ENCODE data around the gene ZNF408. TPM values are rescaled to one million over a fixed set of nuclear protein-coding genes. Genes with fewer than 3 reads are reported as not detected.
"Not testable (repeated sequence)": the region's sequence is repeated elsewhere in the genome, so short reads cannot be mapped to it uniquely, and the experiment has no call there.

Gene ZNF408
- total RNA-seq, 2 experiments from 2014 or later: 8.8 to 9.0 TPM

GRCh38 chr11:46667043-46667481 lies 33.8 kb upstream of the ZNF408 start:
- no peak for ATAC-seq
- peak overlapping the region; percentile 49 for H3K27ac Mint-ChIP-seq
- no peak for DNase-seq
- peaks cover 26% of the 10 kb centered on the region for H3K4me1 Mint-ChIP-seq
- POLR2A ChIA-PET: no interaction called here
- H3K4me3 Mint-ChIP-seq: no peak overlapping the region
- no peaks in the 10 kb centered on the region for H3K27me3 Mint-ChIP-seq
- H3K9me3 Mint-ChIP-seq (ENCODE audit: low read depth): no peaks in the 10 kb centered on the region
- CTCF ChIA-PET: no interaction called here
- H3K36me3 Mint-ChIP-seq (ENCODE audit: low read depth): peaks cover 26% of the 10 kb centered on the region
- intact Hi-C loops (cut with DNase I, micrococcal nuclease): no loop called here

DNA sequence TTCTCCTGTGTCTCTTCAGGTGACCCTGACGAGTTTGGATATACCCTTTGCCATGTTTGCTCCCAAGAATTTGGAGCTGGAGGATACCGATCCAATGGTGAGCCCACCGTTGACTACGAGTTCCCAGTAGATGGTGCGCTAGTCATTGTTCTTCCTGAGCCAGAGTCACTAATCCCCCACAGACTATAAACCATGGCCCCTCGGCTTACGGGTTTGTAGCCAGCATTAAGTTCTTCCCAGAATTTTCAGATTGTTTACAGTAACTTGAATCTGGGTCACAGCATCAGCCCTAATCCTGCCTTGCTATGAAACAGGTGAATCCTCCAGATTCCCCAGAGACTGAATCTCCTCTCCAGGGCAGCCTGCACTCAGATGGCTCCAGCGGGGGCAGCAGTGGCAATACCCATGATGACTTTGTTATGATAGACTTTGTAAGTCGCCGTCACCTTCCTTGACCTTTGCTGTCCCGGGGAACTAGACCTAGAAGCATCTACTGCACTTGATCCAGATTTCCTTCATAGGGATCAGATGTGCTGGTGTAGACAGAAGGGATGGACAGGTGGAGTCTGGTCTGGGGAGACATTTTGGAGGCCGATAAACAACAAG lies 32.2 kb upstream of the ZNF408 start:
- DNase-seq (no peak), ATAC-seq (no peak)
- H3K4me3 Mint-ChIP-seq: no peak overlapping the region
- no peaks in the 10 kb centered on the region for H3K27me3 Mint-ChIP-seq
- POLR2A ChIA-PET: no interaction called here
- H3K27ac Mint-ChIP-seq: peak overlapping the region; percentile 4
- H3K4me1 Mint-ChIP-seq: peaks cover 38% of the 10 kb centered on the region
- intact Hi-C loops (cut with DNase I, micrococcal nuclease): no loop called here
- CTCF ChIA-PET: interaction anchor here (1.0 to 1.2 kb wide), 2 partner anchors 23 to 143 kb away, joined by 3 read pairs; no protein-coding TSS in a partner anchor
- H3K9me3 Mint-ChIP-seq (ENCODE audit: low read depth): no peaks in the 10 kb centered on the region
- peaks cover 32% of the 10 kb centered on the region for H3K36me3 Mint-ChIP-seq (ENCODE audit: low read depth)

DNA sequence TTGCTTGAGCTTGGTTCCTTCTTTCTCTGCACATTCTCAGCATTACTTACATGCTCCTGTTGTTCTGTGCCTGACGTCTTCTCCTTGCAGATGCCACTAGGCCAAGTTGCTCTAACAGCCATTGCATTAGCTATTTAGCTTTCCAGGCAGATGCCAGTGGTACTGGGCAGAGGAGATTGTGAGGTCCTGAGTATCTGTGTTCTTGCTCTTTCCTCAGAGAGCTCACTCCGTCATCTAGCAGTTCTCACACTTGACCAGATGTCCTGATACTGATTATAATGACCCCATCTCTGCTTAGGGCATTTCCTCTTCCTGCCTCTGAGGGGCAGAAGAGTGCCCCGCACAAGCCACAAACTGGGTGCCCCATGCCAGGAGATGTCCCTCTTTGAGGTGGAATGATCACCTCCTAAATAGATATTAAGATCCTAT lies 31.1 kb upstream of the ZNF408 start:
- ChIA-PET CTCF (interaction anchor here (1.0 to 2.0 kb wide), 2 partner anchors 31 to 142 kb away, joined by 3 to 6 read pairs; partner anchors contain the start of genes ARHGAP1 and ZNF408), POLR2A (no interaction called here)
- no peak for ATAC-seq
- no peaks in the 10 kb centered on the region for H3K9me3 Mint-ChIP-seq (ENCODE audit: low read depth)
- intact Hi-C loops (cut with DNase I, micrococcal nuclease): no loop called here
- no peak overlapping the region for H3K4me3 Mint-ChIP-seq
- H3K4me1 Mint-ChIP-seq: peaks cover 48% of the 10 kb centered on the region
- H3K36me3 Mint-ChIP-seq (ENCODE audit: low read depth): peaks cover 32% of the 10 kb centered on the region
- peak overlapping the region; percentile 47 for H3K27ac Mint-ChIP-seq
- H3K27me3 Mint-ChIP-seq: no peaks in the 10 kb centered on the region
- peak; percentile 26 for DNase-seq

GRCh38 chr11:46670521-46670920 lies 30.3 kb upstream of the ZNF408 start:
- intact Hi-C loops (cut with DNase I, micrococcal nuclease); ATAC-seq; H3K27me3 Mint-ChIP-seq; DNase-seq; H3K9me3 Mint-ChIP-seq (ENCODE audit: low read depth); H3K4me3 Mint-ChIP-seq: not testable (repeated sequence)
- peaks cover 32% of the 10 kb centered on the region for H3K36me3 Mint-ChIP-seq (ENCODE audit: low read depth)
- CTCF ChIA-PET: interaction anchor here (0.5 to 2.0 kb wide), 9 partner anchors 17 to 329 kb away, joined by 3 to 6 read pairs (median 3); partner anchors contain the start of genes ARHGAP1 and ZNF408
- peak overlapping the region; percentile 92 for H3K27ac Mint-ChIP-seq
- peaks cover 56% of the 10 kb centered on the region for H3K4me1 Mint-ChIP-seq
- POLR2A ChIA-PET: interaction anchor here (0.6 to 1.4 kb wide), 3 partner anchors 10 to 283 kb away, joined by 3 to 4 read pairs (median 3); partner anchors contain the start of gene ARHGAP1

- ChIA-PET POLR2A (interaction anchor here (1.3 to 1.4 kb wide), 2 partner anchors 9 to 28 kb away, joined by 3 to 4 read pairs; partner anchors contain the start of gene ARHGAP1), CTCF (interaction anchor here (1.1 to 1.8 kb wide), 4 partner anchors 11 to 320 kb away, joined by 3 to 4 read pairs (median 4); no protein-coding TSS in a partner anchor)
- Mint-ChIP-seq H3K9me3 (ENCODE audit: low read depth) (no peaks in the 10 kb centered on the region), H3K27ac (peak overlapping the region; percentile 92), H3K4me1 (peaks cover 67% of the 10 kb centered on the region), H3K27me3 (no peaks in the 10 kb centered on the region), H3K36me3 (ENCODE audit: low read depth) (peaks cover 25% of the 10 kb centered on the region), H3K4me3 (no peak overlapping the region)
- DNase-seq: no peak
- no peak for ATAC-seq
- intact Hi-C loops (cut with DNase I, micrococcal nuclease): loop anchor here in 1 of 2 experiments (1.0 kb wide), 1 partner anchor 28 kb away; the partner anchor contains the start of gene ARHGAP1
Measured at GRCh38 chr11:46671958-46672315, 28.9 kb upstream of the ZNF408 start.

GRCh38 chr11:46672381-46672839 lies 28.4 kb upstream of the ZNF408 start:
- Mint-ChIP-seq H3K9me3 (ENCODE audit: low read depth) (no peaks in the 10 kb centered on the region), H3K36me3 (ENCODE audit: low read depth) (peaks cover 26% of the 10 kb centered on the region), H3K27ac (peak overlapping the region; percentile 92), H3K4me1 (peaks cover 71% of the 10 kb centered on the region), H3K4me3 (no peak overlapping the region), H3K27me3 (no peaks in the 10 kb centered on the region)
- no peak for DNase-seq
- ChIA-PET CTCF (interaction anchor here (0.7 to 1.8 kb wide), 3 partner anchors 10 to 782 kb away, joined by 3 to 4 read pairs (median 4); no protein-coding TSS in a partner anchor), POLR2A (no interaction called here)
- intact Hi-C loops (cut with DNase I, micrococcal nuclease): no loop called here
- ATAC-seq: no peak

DNA sequence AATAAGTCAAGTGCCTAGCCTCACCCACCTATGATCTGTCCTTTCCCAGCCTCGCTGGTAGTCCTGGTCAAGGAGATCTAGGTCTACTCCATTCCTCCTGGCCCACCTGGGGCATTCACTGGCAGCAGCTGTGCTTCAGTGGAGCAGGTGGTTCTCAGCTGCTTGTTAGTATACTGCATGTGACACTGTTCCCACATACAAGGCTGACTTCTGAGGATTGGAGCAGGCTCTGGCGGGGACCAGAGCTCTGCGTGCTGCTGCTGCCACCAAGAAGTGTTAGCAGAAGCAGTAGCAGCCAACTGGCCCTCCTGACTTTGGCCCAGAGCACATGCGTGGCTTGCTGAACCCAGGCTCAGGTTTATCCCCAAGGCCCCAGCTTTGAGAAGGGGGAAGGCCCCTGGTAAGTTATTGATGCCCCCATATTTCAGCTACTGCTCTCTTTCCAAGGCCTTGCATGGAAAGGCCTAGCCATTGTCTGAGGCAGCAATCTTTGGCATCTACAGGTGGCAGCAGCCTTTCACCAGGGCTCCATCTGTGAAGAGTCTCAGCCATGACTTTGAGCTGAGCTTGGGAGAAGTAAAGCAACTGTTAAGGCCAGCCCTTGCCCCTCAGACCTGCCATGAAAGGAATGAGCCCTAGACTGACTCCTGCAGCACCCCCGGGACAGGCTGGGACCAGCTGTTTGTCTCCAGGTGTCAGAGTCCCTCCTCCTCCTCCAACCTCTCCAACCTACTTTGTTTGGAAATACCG lies 26.9 kb upstream of the ZNF408 start:
- no peaks in the 10 kb centered on the region for H3K27me3 Mint-ChIP-seq
- DNase-seq (no peak), ATAC-seq (no peak)
- intact Hi-C loops (cut with DNase I, micrococcal nuclease): no loop called here
- no peaks in the 10 kb centered on the region for H3K9me3 Mint-ChIP-seq (ENCODE audit: low read depth)
- ChIA-PET CTCF (interaction anchor here (0.9 to 1.1 kb wide), 4 partner anchors 9 to 285 kb away, joined by 3 to 5 read pairs (median 4); no protein-coding TSS in a partner anchor), POLR2A (interaction anchor here (0.6 kb wide), 1 partner anchor 274 kb away, joined by 3 read pairs; no protein-coding TSS in a partner anchor)
- H3K4me3 Mint-ChIP-seq: no peak overlapping the region
- H3K36me3 Mint-ChIP-seq (ENCODE audit: low read depth): peaks cover 31% of the 10 kb centered on the region
- H3K27ac Mint-ChIP-seq: no peak overlapping the region
- peaks cover 76% of the 10 kb centered on the region for H3K4me1 Mint-ChIP-seq

DNA sequence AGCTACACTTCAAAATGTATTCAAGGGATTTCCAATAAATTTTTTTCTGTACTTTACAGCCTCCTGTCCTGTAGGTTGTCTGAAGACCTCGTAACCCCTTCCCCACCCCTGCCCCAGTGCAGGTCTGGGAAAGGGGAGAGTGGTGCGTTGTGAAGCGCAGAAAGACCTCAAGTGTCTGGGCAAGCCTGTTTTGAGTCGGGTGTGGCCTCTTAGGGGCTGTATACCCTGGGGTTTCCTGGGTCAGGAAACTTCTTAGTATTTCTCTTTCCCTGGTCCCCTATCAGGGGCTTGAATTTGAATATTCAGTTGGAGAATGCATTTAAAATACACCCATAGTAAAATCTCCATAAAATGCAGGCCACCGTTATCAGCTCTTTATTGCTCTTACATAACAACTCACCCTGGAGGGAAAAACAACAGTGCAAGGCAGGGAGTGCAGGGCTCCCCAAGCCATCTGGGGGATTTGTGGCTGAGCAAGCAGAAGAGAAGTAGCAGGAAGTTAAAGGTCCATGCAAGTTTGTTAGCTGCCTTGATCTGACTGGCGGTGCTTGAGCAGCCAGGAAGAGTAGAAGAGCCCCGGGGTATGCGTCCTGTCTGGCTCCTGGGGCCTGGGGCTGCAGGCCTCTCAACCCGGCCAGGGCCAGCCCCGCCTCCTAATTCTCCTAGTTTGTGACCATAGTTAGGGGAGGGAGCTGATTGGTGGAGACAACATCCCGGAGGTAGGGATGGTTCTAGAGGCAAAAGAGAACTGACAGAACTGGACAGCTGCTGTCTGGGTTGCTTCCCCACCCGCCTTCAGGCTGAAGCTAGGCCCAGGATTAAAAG lies 26.2 kb upstream of the ZNF408 start:
- DNase-seq (peak; percentile 22), ATAC-seq (peak; percentile 18)
- H3K27ac Mint-ChIP-seq: peak overlapping the region; percentile 74
- H3K4me1 Mint-ChIP-seq: peaks cover 71% of the 10 kb centered on the region
- H3K4me3 Mint-ChIP-seq: no peak overlapping the region
- H3K9me3 Mint-ChIP-seq (ENCODE audit: low read depth): no peaks in the 10 kb centered on the region
- ChIA-PET POLR2A (no interaction called here), CTCF (interaction anchor here (0.6 to 1.1 kb wide), 4 partner anchors 9 to 286 kb away, joined by 3 to 5 read pairs (median 4); no protein-coding TSS in a partner anchor)
- intact Hi-C loops (cut with DNase I, micrococcal nuclease): no loop called here
- peaks cover 33% of the 10 kb centered on the region for H3K36me3 Mint-ChIP-seq (ENCODE audit: low read depth)
- no peaks in the 10 kb centered on the region for H3K27me3 Mint-ChIP-seq

GRCh38 chr11:46675288-46675851 lies 25.5 kb upstream of the ZNF408 start:
- Mint-ChIP-seq H3K9me3 (ENCODE audit: low read depth) (no peaks in the 10 kb centered on the region), H3K36me3 (ENCODE audit: low read depth) (peaks cover 31% of the 10 kb centered on the region), H3K27me3 (no peaks in the 10 kb centered on the region), H3K27ac (peak overlapping the region; percentile 74), H3K4me3 (no peak overlapping the region), H3K4me1 (peaks cover 67% of the 10 kb centered on the region)
- DNase-seq (no peak), ATAC-seq (no peak)
- intact Hi-C loops (cut with DNase I, micrococcal nuclease): no loop called here
- ChIA-PET POLR2A (no interaction called here), CTCF (interaction anchor here (0.6 to 1.1 kb wide), 3 partner anchors 9 to 146 kb away, joined by 3 to 5 read pairs (median 4); no protein-coding TSS in a partner anchor)

DNA sequence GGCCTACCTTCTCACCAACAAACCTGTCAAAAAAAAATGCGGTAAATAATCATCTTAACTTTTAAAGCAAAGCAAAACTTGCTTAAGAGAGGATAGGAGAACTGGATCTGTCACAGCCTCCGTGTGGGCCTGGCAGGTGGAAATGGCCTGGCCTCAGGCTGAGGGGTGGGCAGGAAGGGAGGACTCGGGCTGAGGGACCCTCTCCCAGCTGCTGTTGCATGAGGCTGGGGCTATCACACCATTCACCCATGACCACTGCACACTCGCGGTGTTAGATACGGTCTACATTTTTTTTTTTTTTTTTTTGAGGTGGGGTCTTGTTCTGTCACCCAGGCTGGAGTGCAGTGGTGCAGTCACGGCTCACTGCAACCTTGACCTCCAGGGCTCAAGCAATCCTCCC lies 24.9 kb upstream of the ZNF408 start:
- Mint-ChIP-seq H3K27me3 (no peaks in the 10 kb centered on the region), H3K36me3 (ENCODE audit: low read depth) (peaks cover 32% of the 10 kb centered on the region), H3K4me1 (peaks cover 61% of the 10 kb centered on the region), H3K9me3 (ENCODE audit: low read depth) (no peaks in the 10 kb centered on the region), H3K4me3 (no peak overlapping the region), H3K27ac (no peak overlapping the region)
- ChIA-PET CTCF (no interaction called here), POLR2A (no interaction called here)
- no peak for ATAC-seq
- no peak for DNase-seq
- intact Hi-C loops (cut with DNase I, micrococcal nuclease): no loop called here

Measured in activated CD4-positive, alpha-beta T cell treated with anti-CD3 and anti-CD28 coated beads for 36 hours (primary cell).